ENCODE data around the gene LCLAT1. TPM values are rescaled to one million over a fixed set of nuclear protein-coding genes. Genes with fewer than 3 reads are reported as not detected.

The LCLAT1 gene
- total RNA-seq, 1 experiment from 2014 or later: 36.0 TPM

GRCh38 chr2:30443081-30443480 is 4.0 kb upstream of the LCLAT1 start:
- no peaks in the 10 kb centered on the region for H3K36me3 ChIP-seq (ENCODE audit: control insufficient read depth, insufficient read depth, low read length)
- in situ Hi-C loops (cut with HindIII; ENCODE audit: low pct_unique_long_range_greater_than_20kb, low sequenced_read_pairs): no loop called here
- ATAC-seq: no peak
- no TSS peak for BruUV-seq (replicated peaks)
- no peaks in the 10 kb centered on the region for H3K9me3 ChIP-seq (ENCODE audit: control insufficient read depth, insufficient read depth, low read depth, low read length)
- no peaks in the 10 kb centered on the region; the same call in 1 of the 2 replicates for H3K4me1 ChIP-seq (ENCODE audit: control insufficient read depth, insufficient read depth, low read length)
- POLR2A ChIA-PET: interaction anchor here (1.0 kb wide), 1 partner anchor 23 kb away, joined by 3 read pairs; no protein-coding TSS in a partner anchor
- no peak for DNase-seq (ENCODE audit: low read depth, low spot score)
- H3K4me3 ChIP-seq (ENCODE audit: low read depth in 2 of 2, low read length in 2 of 2): no peak overlapping the region
- CTCF ChIA-PET: no interaction called here
- intact Hi-C loops (cut with micrococcal nuclease; ENCODE audit: unreplicated experiment): no loop called here
- TF ChIP-seq SIN3A (IDR thresholded peaks at IDR 0.05; ENCODE audit: borderline replicate concordance, insufficient read depth, low read depth, low read length) (no peak), TCF7L2 (IDR thresholded peaks at IDR 0.05; ENCODE audit: low read depth, low read length) (no peak), REST (IDR thresholded peaks at IDR 0.05; ENCODE audit: insufficient read depth in 1 of 2, low read depth in 2 of 2, low read length in 1 of 2) (no peak), POLR2AphosphoS5 (IDR thresholded peaks at IDR 0.05; ENCODE audit: low read depth, low read length) (no peak)
- TF ChIP-seq, protein P1, sequence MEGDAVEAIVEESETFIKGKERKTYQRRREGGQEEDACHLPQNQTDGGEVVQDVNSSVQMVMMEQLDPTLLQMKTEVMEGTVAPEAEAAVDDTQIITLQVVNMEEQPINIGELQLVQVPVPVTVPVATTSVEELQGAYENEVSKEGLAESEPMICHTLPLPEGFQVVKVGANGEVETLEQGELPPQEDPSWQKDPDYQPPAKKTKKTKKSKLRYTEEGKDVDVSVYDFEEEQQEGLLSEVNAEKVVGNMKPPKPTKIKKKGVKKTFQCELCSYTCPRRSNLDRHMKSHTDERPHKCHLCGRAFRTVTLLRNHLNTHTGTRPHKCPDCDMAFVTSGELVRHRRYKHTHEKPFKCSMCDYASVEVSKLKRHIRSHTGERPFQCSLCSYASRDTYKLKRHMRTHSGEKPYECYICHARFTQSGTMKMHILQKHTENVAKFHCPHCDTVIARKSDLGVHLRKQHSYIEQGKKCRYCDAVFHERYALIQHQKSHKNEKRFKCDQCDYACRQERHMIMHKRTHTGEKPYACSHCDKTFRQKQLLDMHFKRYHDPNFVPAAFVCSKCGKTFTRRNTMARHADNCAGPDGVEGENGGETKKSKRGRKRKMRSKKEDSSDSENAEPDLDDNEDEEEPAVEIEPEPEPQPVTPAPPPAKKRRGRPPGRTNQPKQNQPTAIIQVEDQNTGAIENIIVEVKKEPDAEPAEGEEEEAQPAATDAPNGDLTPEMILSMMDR (IDR thresholded peaks at IDR 0.05): no peak
- H3K27me3 ChIP-seq (ENCODE audit: control insufficient read depth, insufficient read depth, low read length): no peaks in the 10 kb centered on the region
- no peak overlapping the region for H3K27ac ChIP-seq (ENCODE audit: low read length)

DNA sequence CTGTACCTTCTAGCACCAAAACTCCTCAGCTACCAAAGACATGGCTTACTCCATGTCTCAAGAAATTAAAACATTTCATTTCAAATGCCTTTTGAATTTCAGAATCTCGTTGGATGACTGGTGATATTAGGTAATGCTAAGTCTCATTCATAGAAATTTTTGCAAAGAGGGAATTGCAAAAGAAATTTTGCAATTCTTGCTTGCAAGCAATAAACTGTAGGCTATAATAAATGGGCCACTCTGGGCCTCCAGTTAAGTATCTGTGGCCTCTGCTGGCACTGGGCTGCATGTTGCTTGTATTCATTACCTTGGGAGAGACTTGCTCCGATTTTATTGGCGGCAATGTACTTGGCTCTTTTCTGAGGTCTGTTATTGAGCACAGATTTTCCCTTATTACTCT is 2.8 kb upstream of the LCLAT1 start:
- DNase-seq (ENCODE audit: low read depth, low spot score): no peak
- no TSS peak for BruUV-seq (replicated peaks)
- H3K27ac ChIP-seq (ENCODE audit: low read length): no peak overlapping the region
- no peak for ATAC-seq
- CTCF ChIA-PET: no interaction called here
- H3K4me3 ChIP-seq (ENCODE audit: low read depth in 2 of 2, low read length in 2 of 2): no peak overlapping the region
- no peaks in the 10 kb centered on the region for H3K9me3 ChIP-seq (ENCODE audit: control insufficient read depth, insufficient read depth, low read depth, low read length)
- TF ChIP-seq TCF7L2 (IDR thresholded peaks at IDR 0.05; ENCODE audit: low read depth, low read length): no peak
- TF ChIP-seq, protein P1 (IDR thresholded peaks at IDR 0.05): no peak
- no peaks in the 10 kb centered on the region for H3K27me3 ChIP-seq (ENCODE audit: control insufficient read depth, insufficient read depth, low read length)
- POLR2A ChIA-PET: interaction anchor here (1.0 kb wide), 1 partner anchor 22 kb away, joined by 3 read pairs; no protein-coding TSS in a partner anchor
- H3K36me3 ChIP-seq (ENCODE audit: control insufficient read depth, insufficient read depth, low read length): no peaks in the 10 kb centered on the region
- in situ Hi-C loops (cut with HindIII; ENCODE audit: low pct_unique_long_range_greater_than_20kb, low sequenced_read_pairs) (no loop called here), intact Hi-C loops (cut with micrococcal nuclease; ENCODE audit: unreplicated experiment) (no loop called here)
- peaks cover 8% of the 10 kb centered on the region for H3K4me1 ChIP-seq (ENCODE audit: control insufficient read depth, insufficient read depth, low read length)
